ENCODE results near the gene NUMBL.
"Not testable (repeated sequence)": the region's sequence is repeated elsewhere in the genome, so short reads cannot be mapped to it uniquely, and the experiment has no call there.

Gene NUMBL

GRCh38 chr19:40662925-40663694 lies 27.3 kb downstream of the NUMBL start:
- Mint-ChIP-seq H3K4me3 (peak overlapping the region; percentile 82), H3K36me3 (ENCODE audit: insufficient read depth) (peaks cover 1% of the 10 kb centered on the region), H3K9me3 (no peaks in the 10 kb centered on the region), H3K27me3 (peaks cover 10% of the 10 kb centered on the region), H3K27ac (ENCODE audit: low read depth) (peak overlapping the region; percentile 85), H3K4me1 (peaks cover 14% of the 10 kb centered on the region)
- ATAC-seq (replicated peaks; ENCODE audit: extremely low read depth, poor library complexity, severe bottlenecking) = peak; percentile 94
- peak; percentile 87 to 96 for DNase-seq (ENCODE audit: low spot score in 2 of 2)

DNA sequence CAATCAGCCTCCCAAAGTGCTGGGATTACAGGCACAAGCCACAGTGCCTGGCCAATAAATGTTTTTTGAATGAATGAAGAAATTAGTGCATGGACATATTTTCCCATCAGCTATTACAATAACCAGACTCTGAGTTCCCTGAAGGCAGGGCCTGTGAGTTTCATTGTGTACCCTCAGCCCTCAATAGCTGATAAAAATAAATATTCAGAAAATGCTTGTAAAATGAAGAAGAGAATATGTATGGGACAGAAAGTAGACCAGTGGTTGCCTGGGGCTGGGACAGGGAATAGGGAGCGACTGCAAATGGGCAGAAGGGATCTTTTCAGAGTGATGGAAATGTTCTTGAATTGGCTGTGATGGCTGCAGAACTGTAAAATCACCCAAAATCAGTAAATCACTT lies 28.8 kb downstream of the NUMBL start:
- H3K36me3 Mint-ChIP-seq (ENCODE audit: insufficient read depth) = peaks cover 1% of the 10 kb centered on the region
- H3K4me3 Mint-ChIP-seq = no peak overlapping the region
- H3K27ac Mint-ChIP-seq (ENCODE audit: low read depth) = no peak overlapping the region
- ATAC-seq (replicated peaks; ENCODE audit: extremely low read depth, poor library complexity, severe bottlenecking) (no peak), DNase-seq (ENCODE audit: low spot score in 2 of 2) (no peak)
- no peaks in the 10 kb centered on the region for H3K9me3 Mint-ChIP-seq
- peaks cover 14% of the 10 kb centered on the region for H3K4me1 Mint-ChIP-seq
- peaks cover 10% of the 10 kb centered on the region for H3K27me3 Mint-ChIP-seq

DNA sequence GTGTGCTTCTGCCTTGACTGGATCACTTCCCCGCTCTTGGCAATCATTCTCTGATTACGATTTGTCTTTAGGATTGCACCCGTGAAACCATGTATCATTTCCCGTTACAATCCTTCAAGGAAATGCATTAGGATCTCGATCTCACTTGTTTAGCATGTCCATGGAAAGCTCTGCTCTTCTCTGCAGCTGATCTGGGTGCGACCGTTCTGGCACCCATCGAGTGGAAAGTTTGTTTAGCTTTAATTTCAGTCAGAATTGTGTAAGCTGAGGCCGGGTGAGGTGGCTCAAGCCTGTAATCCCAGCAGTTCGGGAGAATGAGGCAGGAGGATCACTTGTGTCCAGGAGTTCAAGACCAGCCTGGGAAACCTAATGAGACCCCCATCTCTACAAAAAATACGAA lies 30.9 kb downstream of the NUMBL start:
- H3K4me1 Mint-ChIP-seq = peaks cover 14% of the 10 kb centered on the region
- no peak overlapping the region for H3K4me3 Mint-ChIP-seq
- H3K36me3 Mint-ChIP-seq (ENCODE audit: insufficient read depth) = peaks cover 3% of the 10 kb centered on the region
- H3K9me3 Mint-ChIP-seq = no peaks in the 10 kb centered on the region
- no peak overlapping the region for H3K27ac Mint-ChIP-seq (ENCODE audit: low read depth)
- H3K27me3 Mint-ChIP-seq = peaks cover 10% of the 10 kb centered on the region
- no peak for ATAC-seq (replicated peaks; ENCODE audit: extremely low read depth, poor library complexity, severe bottlenecking)
- no peak for DNase-seq (ENCODE audit: low spot score in 2 of 2)

GRCh38 chr19:40659116-40659515 lies 31.3 kb downstream of the NUMBL start:
- H3K27ac Mint-ChIP-seq (ENCODE audit: low read depth) = no peak overlapping the region
- no peak for DNase-seq (ENCODE audit: low spot score in 2 of 2)
- no peak overlapping the region for H3K4me3 Mint-ChIP-seq
- no peaks in the 10 kb centered on the region for H3K9me3 Mint-ChIP-seq
- H3K36me3 Mint-ChIP-seq (ENCODE audit: insufficient read depth) = peaks cover 3% of the 10 kb centered on the region
- H3K27me3 Mint-ChIP-seq = peaks cover 10% of the 10 kb centered on the region
- peaks cover 14% of the 10 kb centered on the region for H3K4me1 Mint-ChIP-seq
- no peak for ATAC-seq (replicated peaks; ENCODE audit: extremely low read depth, poor library complexity, severe bottlenecking)

- H3K27ac Mint-ChIP-seq (ENCODE audit: low read depth) = no peak overlapping the region
- DNase-seq (ENCODE audit: low spot score in 2 of 2) (no peak), ATAC-seq (replicated peaks; ENCODE audit: extremely low read depth, poor library complexity, severe bottlenecking) (no peak)
- no peak overlapping the region for H3K4me3 Mint-ChIP-seq
- H3K27me3 Mint-ChIP-seq = peaks cover 10% of the 10 kb centered on the region
- H3K9me3 Mint-ChIP-seq = no peaks in the 10 kb centered on the region
- peaks cover 3% of the 10 kb centered on the region for H3K36me3 Mint-ChIP-seq (ENCODE audit: insufficient read depth)
- peaks cover 6% of the 10 kb centered on the region for H3K4me1 Mint-ChIP-seq
Measured at GRCh38 chr19:40658031-40658430, 32.4 kb downstream of the NUMBL start.

- H3K27ac Mint-ChIP-seq (ENCODE audit: low read depth); H3K36me3 Mint-ChIP-seq (ENCODE audit: insufficient read depth); H3K27me3 Mint-ChIP-seq; H3K4me1 Mint-ChIP-seq; ATAC-seq (replicated peaks; ENCODE audit: extremely low read depth, poor library complexity, severe bottlenecking); H3K4me3 Mint-ChIP-seq; DNase-seq (ENCODE audit: low spot score in 2 of 2); H3K9me3 Mint-ChIP-seq: not testable (repeated sequence)
Measured at GRCh38 chr19:40655684-40656083, 34.8 kb downstream of the NUMBL start.

DNA sequence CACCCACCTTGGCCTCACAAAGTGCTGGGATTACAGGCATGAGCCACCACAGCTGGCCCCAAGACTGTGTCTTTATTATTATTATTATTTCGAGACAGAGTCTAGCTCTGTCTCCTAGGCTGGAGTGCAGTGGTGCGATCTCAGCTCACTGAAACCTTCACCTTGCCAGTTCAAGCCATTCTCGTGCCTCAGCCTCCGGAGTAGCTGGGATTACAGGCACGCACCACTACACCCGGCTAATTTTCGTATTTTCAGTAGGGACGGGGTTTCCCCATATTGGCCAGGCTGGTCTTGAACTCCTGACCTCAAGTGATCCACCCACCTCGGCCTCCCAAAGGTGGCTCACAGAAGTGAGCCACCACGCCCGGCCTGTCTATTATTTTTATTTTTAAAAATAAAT lies 38.1 kb downstream of the NUMBL start:
- not testable (repeated sequence) for H3K4me1 Mint-ChIP-seq; H3K27ac Mint-ChIP-seq (ENCODE audit: low read depth); H3K27me3 Mint-ChIP-seq; ATAC-seq (replicated peaks; ENCODE audit: extremely low read depth, poor library complexity, severe bottlenecking); H3K36me3 Mint-ChIP-seq (ENCODE audit: insufficient read depth); DNase-seq (ENCODE audit: low spot score in 2 of 2); H3K9me3 Mint-ChIP-seq; H3K4me3 Mint-ChIP-seq

DNA sequence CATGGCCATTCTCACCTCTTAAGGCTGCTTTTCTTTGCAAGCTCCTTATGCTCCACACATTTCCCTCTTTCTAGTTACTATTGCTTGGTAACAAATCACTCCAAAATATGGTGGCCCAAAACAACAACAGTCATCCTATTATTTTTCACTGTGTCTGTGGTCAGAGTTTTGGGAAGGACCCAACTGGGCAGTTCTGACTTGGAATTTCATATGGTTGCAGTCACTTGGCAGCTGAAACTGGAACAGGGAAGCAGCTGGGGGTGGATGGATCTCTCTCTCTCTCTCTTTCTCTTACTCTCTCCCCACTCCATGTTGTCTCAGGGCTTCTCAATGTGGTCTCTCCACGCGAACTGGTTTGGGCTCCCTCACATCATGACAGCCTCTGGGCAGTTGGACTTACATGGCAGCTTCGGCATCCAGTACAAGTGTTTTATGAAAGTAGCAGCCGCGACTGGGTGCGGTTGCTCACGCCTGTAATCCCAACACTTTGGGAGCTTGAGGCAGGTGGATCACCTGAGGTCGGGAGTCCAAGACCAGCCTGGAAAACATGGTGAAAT lies 39.6 kb downstream of the NUMBL start:
- H3K9me3 Mint-ChIP-seq = no peaks in the 10 kb centered on the region
- H3K4me1 Mint-ChIP-seq = no peaks in the 10 kb centered on the region
- ATAC-seq (replicated peaks; ENCODE audit: extremely low read depth, poor library complexity, severe bottlenecking) (no peak), DNase-seq (ENCODE audit: low spot score in 2 of 2) (no peak)
- H3K36me3 Mint-ChIP-seq (ENCODE audit: insufficient read depth) = peaks cover 1% of the 10 kb centered on the region
- H3K4me3 Mint-ChIP-seq = no peak overlapping the region
- no peak overlapping the region for H3K27ac Mint-ChIP-seq (ENCODE audit: low read depth)
- H3K27me3 Mint-ChIP-seq = peaks cover 12% of the 10 kb centered on the region

DNA sequence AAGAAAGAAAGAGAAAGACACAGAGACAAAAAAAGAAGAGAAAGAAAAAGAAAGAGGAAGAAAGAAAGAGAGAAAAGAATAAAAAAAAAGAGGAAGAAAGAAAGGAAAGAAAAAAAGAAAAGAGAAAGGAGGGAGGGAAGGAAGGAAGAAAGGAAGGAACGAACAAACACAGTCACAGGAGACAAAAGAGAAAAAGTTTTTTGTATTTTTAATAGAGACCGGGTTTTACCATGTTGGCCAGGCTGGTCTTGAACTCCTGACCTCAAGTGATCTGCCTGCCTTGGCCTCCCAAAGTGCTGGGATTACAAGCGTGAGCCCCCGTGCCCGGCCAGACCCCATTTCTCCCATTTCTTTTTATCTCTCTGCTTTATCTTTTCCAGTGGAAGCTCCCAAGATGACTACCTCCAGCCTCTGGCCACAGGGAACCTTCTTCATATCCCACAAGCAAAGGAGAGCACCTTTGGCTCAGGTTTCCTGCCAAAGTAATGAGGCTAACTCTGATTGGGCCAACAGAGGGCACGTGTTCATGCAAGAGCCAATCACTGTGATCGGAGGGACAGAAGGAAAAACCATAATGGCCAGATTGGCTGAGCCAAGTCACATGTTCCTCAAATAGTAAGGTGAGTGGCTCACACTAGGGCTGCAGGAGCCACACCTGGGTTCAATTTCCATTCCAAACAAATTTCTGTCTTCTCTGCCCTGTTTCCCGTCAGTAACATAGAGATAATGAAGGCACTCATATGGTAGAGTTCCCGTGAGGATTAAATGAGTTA lies 40.4 kb downstream of the NUMBL start:
- not testable (repeated sequence) for H3K36me3 Mint-ChIP-seq (ENCODE audit: insufficient read depth); H3K4me3 Mint-ChIP-seq; DNase-seq (ENCODE audit: low spot score in 2 of 2); H3K27ac Mint-ChIP-seq (ENCODE audit: low read depth); ATAC-seq (replicated peaks; ENCODE audit: extremely low read depth, poor library complexity, severe bottlenecking); H3K4me1 Mint-ChIP-seq; H3K9me3 Mint-ChIP-seq
- H3K27me3 Mint-ChIP-seq = peaks cover 17% of the 10 kb centered on the region

GRCh38 chr19:40646743-40647254 lies 43.7 kb downstream of the NUMBL start:
- ATAC-seq (replicated peaks; ENCODE audit: extremely low read depth, poor library complexity, severe bottlenecking) = no peak
- Mint-ChIP-seq H3K27ac (ENCODE audit: low read depth) (no peak overlapping the region), H3K9me3 (no peaks in the 10 kb centered on the region), H3K4me3 (no peak overlapping the region), H3K4me1 (no peaks in the 10 kb centered on the region), H3K36me3 (ENCODE audit: insufficient read depth) (no peaks in the 10 kb centered on the region), H3K27me3 (peaks cover 17% of the 10 kb centered on the region)
- DNase-seq (ENCODE audit: low spot score in 2 of 2) = no peak

DNA sequence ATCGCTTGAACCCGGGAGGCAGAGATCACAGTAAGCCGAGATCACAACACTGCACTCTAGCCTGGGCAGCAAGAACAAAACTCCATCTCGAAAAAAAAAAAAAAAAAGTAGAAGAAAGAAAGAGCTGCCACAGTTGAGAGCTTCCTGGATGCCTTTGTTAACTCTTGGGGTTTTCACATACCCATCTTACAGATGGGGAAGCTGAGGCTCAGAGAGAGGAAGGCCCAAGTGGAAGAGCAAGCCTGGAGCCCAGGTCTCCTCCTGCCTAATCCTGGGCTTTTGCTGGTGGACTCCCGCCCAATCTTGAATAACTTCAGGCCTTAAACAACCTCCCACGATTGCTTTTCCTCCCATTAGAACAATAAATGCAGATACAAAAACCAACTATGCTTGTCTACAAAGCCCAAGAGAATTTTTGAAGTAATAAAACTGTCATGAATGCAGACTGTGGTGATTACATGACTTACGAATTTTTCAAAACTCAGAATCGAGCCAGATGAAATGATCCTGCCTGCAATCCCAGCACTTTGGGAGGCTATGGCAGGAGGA lies 47.6 kb downstream of the NUMBL start:
- peaks cover 17% of the 10 kb centered on the region for H3K27me3 Mint-ChIP-seq
- H3K4me1 Mint-ChIP-seq = no peaks in the 10 kb centered on the region
- no peak for ATAC-seq (replicated peaks; ENCODE audit: extremely low read depth, poor library complexity, severe bottlenecking)
- H3K9me3 Mint-ChIP-seq = no peaks in the 10 kb centered on the region
- no peak for DNase-seq (ENCODE audit: low spot score in 2 of 2)
- no peak overlapping the region for H3K27ac Mint-ChIP-seq (ENCODE audit: low read depth)
- H3K36me3 Mint-ChIP-seq (ENCODE audit: insufficient read depth) = no peaks in the 10 kb centered on the region
- H3K4me3 Mint-ChIP-seq = no peak overlapping the region

DNA sequence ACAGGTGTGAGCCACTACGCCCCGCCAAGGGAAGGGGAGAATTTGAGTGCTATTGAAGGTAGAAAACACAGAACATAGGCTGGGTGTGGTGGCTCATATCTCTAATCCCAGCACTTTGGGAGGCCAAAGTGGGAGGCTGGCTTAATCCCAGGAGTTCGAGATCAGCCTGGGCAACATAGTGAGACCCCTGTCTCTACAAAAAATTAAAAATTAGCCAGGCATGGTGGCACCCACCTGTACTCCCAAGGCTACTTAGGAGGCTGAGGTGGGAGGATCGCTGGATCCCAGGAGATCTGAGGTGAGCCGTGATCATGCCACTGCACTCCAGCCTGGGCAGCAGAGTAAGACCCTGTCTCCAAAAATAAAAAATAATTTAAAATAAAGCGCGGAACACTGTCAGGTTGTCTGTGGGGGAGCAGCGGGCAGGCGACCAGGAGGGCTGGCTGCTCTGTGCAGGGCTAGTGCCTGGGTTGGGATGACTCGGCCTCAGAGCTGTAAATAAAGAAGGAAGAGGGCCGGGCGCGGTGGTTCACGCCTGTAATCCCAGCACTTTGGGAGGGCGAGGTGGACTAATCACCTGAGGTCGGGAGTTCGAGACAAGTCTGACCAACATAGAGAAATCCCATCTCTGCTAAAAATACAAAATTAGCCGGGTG lies 48.3 kb downstream of the NUMBL start:
- DNase-seq (ENCODE audit: low spot score in 2 of 2) (no peak), ATAC-seq (replicated peaks; ENCODE audit: extremely low read depth, poor library complexity, severe bottlenecking) (no peak)
- H3K4me1 Mint-ChIP-seq = no peaks in the 10 kb centered on the region
- H3K9me3 Mint-ChIP-seq = no peaks in the 10 kb centered on the region
- H3K4me3 Mint-ChIP-seq = no peak overlapping the region
- no peaks in the 10 kb centered on the region for H3K36me3 Mint-ChIP-seq (ENCODE audit: insufficient read depth)
- H3K27me3 Mint-ChIP-seq = peaks cover 17% of the 10 kb centered on the region
- no peak overlapping the region for H3K27ac Mint-ChIP-seq (ENCODE audit: low read depth)
